Umbilical cord (tissue), 2 donors: ENCODE data around the gene ITPR2. TPM values are rescaled to one million over a fixed set of nuclear protein-coding genes. Genes with fewer than 3 reads are reported as not detected.
"Not testable (repeated sequence)": the region's sequence is repeated elsewhere in the genome, so short reads cannot be mapped to it uniquely, and the experiment has no call there.

ENCODE experiments used
- DNase-seq: peaks from one replicate; pipeline ENCODE4 v3.0.0-alpha.2; 2015; ENCODE audit warnings: low spot score
- total RNA-seq: library from RNA; depleted of rRNA; stranded (reverse); fragments of >200 nt; gene quantifications from one replicate; pipeline ENCODE4 v1.2.3, GENCODE V29; 2014; ENCODE audit warnings: low replicate concordance; ENCODE audit not compliant: insufficient read depth

Gene ITPR2
- total RNA-seq, 1 donor from 2014 or later, result 175 TPM

DNA sequence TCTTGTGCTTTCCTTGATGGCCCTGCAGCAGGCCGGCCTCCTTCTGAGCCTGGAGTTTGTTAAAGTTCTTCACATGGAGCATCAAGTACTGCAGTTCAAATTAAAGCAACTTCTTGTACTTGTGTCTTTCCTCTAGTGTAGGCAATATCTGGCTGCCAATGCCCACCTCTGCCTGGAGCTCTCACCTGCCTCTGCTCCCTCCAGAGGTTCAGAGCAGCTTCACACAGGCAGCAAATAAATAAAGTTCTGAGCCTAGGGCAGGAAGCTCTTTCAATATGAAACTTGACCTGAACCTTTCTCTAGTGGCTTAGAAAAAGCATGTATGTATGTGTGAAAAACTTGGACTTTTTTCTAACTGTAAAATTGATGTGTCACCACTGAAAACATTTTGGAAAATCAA, 65.9 kb downstream of the ITPR2 start:
- no peak for DNase-seq

DNA sequence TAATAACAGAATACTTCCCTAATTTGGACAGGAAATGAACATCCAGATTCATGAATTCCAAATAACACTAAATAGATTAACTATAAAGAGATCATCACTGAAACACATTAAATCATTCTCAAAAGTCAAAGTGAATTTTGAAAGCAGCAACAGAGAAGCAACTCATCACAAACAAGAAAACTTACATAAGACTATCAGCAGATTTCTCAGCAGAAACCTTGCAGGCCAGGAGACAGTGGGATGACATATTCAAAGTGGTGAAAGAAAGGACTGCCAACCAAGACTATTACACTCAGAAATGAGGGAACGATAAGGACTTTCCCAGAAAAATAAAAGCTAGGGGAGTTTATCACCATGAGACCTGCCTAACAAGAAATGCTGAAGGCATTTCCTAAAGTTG, 70.8 kb downstream of the ITPR2 start:
- no peak for DNase-seq

DNA sequence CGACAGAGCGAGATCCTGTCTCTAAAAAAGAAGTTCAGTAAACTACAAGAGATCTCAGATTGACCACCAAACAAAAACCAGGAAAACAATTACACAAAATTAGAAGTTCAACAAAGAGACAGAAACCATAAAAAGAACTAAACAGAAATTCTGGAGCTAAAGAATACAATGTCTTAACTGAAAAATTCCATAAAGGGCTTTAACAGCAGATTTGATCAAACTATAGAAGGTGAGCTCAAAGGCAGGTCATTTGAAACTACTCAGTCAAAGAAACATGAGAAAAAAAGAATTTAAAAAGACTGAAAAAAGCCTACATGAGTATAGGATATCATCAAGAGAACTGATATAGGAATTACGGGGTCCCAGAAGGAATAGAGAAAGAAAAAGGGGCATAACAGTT, 71.2 kb downstream of the ITPR2 start:
- no peak for DNase-seq

DNA sequence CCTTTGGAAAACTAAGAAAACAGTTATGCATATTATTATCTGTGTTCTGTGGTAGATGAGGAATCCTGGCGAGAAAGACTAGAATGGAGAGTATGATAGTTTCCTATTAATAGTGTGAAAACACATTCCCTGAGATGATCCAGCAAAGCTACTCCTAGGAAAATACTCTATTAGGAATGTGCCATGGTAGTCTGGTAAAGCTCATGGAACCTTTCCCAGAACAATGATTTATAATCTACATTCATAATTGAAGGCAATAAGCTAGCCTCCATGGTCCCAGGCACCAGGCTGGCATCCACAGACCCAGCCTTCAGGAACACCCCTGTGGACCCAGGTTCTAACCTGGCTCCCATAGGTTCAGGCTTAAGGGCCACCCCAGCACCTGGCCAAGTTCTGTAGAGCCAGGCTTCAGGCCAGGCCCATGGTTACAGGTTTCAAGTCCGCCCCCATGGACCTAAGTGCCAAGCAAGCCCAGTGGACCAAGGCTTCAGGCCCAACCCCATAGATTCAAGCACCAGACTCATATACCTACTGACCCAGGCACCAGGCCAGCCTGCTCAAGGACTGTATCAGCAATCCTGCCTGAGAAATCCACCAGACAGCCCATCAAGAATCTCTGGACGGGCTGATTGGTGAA, 72.2 kb downstream of the ITPR2 start:
- DNase-seq, result no peak

DNA sequence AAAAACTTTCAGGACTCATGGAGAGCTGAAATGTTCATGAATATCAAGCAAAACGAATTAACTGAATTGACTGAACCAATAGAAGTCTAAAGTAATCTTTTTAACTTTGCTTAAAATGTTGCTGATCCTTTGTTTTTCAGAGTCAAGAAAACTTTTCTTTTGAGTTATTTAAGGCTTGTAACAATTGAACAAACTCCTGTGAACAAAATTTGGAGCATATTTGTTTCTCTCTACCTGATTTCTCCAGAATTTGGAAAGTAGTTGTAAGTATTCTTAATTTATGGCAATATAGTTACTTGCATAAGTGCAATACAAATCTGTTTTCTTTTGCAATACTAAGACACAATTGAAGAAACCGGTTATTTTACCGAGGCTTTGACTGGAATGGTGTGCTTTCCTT, 77.6 kb downstream of the ITPR2 start:
- DNase-seq, result not testable (repeated sequence)

DNA sequence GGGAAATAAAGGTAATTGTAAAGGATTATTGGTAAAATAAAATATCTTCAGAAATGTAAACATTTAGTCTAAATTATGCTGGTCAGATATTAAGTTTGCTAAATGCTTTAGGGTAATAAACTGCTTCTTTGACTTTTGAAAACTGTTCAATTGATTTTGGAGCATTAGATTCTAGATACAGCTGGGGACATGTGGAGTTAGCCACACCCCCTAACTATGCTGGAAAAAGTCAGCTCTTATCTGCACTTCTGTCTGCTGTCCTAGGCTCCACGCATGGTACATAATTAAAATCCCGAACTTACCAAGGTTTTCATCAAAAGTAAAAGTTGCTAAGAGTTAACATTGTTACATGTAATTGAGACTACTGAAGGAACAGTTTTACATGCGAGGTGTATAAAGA, 78.8 kb downstream of the ITPR2 start:
- DNase-seq, result no peak

DNA sequence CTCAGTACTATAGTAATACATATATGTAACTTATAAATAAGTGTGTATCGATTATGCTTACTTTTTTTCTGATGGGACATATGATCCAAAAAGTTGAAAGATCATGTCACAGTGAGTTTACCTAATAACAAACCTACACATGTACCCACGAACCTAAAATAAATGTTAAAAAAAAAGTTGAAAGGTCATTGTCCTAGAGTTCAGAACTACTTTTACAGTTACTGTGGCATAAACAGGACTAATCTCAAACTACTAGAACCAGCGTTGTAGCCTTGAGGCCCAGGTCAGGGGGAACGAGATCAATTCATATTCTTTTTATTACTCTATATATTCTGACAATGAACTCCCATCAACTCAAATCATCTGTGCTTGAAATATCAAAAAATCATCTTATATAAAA, 81.8 kb downstream of the ITPR2 start:
- no peak for DNase-seq

DNA sequence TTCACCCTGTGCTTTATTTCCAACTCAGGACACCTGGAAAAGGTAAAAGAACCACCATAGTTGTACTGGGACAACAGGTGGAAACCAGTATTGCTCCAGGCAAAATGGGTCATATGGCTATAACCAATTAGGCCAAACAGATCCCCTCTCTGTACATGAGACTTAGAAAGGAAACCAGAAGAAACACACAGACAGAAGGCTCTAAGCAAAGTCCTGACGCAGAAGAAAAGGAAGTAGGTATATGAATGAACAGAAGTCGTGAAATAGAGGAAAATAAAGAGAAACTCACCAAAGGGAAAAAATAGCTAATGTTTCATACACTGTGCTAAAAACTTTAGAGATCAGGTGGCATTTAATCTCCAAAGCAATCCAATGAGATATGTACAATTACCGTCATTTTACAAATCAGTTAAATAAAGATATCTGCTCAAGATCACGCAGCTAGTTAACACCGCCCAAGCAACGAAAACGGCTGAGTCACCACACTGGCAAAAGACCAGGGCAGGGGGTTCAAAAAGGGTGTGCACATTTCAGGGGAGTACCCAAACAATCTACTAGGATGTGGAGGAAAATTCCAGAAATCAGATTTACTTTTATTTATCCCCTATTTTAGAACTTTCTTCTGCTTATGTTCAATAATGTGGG, 82.3 kb downstream of the ITPR2 start:
- DNase-seq, result no peak

DNA sequence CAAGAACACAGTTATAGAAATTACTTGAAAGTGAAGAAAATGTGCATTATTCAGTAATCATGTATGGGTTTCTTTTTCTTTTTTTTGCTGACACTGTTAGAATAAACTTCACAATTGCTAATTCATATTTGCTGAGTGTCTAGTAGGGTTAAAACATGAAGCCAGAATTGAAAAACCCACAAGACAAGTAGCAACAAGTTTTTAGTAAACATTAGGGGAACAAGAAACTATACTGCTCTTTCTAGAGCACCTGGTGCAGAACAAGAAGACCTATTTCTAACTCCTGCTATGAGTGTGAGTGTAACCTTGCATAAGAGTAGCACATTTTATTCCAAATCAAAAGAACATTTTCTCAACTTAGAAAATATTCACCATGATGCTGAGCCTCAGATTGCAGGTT, 83.2 kb downstream of the ITPR2 start:
- no peak for DNase-seq

DNA sequence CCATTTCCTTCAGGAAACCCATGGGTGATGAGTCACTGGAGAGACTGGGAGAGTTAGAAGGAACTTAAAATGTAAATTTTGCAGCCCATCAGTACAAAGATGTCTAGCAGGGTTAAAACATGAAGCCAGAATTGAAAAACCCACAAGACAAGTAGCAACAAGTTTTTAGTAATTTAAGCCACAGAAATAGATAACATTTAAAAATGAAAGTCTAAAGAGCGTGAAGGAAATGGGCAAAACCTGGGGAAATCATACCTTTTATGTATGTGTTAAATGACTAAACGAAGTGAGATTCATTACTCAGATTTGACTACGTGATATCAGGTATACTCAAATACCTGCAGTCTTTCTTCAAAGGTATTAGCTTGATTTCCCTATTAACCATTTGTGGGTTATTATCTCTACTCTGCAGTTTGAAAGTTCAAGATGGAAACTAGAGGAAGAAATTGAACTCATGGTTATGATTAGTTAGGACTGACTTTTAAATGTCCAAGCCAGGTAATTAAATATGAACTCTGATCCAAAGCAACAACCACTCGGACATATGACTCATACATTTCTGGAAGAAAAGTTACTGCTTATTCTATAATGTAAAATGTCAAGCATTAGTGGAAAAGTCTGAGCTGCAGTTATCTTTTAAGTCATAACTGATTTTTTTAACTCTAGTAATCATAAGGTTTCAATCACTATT, 84.1 kb downstream of the ITPR2 start:
- DNase-seq, result peak; percentile 38

DNA sequence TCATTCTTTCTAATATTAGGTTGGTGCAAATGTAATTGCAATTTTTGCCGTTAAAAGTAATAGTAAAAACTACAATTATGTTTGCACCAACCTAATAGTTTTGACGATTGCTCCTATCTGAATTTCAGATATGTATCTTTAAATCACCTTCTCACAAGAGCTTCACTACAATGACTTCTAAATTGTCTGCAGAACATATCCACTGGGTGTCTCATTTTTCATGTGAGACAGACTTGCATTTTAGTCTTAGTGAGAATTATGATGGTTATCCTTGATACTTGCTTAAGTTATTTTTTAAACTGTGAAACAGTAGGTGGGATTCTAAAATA, 84.6 kb downstream of the ITPR2 start:
- DNase-seq, result no peak

DNA sequence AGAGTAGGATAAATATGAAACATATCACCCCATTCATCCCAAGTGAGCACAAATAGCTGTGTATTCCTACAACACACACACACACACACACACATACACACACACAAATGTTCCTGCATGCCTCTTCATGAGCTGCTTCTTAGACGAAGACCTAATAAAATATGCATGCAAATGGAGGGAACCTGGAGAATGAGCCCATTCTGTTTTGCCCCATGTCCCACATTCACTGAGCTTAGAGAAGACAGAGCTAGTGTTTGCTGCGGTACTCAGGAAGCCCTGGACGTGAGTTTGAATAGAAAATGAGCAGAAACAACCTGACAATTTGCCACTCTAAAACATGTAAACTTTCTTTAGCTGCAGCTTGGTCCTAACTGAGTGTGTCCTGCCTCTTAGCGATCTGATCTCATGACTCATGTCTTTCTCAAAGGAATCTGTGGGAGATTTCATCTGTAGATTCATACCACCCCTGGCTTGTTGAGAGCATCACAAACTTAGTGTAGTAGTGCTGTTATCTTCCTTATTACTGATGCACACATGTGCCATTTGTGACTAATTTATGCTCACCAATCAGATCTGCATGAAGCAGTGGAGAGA, 86.8 kb downstream of the ITPR2 start:
- peak; percentile 73 for DNase-seq

DNA sequence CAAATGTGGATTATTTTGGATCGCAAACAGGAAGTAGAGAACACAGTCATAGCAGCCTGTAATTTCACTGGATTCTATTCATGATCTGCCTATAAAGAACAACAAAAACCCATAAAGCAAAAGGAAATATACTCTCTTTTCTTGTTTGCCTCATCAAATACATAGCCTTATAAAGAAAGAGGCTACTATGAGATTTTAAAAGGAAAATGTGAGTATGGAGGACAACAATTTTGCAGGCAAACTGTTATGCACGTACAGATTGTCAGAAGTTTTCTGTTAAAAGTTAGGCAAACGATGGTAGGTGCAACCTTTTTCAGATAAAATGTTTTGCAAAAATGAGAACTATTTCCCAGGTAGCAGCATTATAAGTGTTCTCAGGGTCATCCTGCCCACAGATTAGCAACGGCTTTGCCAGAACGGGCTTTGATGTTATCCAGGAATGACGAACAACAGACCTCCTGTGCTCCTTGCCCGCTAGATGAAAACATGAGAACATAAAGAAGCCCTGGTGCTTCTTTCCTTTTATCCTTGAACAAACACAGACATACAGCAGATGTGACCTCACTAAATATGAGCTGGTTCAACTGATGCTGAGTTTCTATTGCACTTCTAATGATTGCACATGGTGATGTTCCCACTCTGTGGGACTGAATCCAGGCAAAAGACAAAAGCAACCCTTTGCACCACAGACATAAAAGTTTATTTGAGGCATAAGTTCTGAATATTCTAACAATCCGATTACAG, 88.1 kb downstream of the ITPR2 start:
- DNase-seq, result peak; percentile 91

DNA sequence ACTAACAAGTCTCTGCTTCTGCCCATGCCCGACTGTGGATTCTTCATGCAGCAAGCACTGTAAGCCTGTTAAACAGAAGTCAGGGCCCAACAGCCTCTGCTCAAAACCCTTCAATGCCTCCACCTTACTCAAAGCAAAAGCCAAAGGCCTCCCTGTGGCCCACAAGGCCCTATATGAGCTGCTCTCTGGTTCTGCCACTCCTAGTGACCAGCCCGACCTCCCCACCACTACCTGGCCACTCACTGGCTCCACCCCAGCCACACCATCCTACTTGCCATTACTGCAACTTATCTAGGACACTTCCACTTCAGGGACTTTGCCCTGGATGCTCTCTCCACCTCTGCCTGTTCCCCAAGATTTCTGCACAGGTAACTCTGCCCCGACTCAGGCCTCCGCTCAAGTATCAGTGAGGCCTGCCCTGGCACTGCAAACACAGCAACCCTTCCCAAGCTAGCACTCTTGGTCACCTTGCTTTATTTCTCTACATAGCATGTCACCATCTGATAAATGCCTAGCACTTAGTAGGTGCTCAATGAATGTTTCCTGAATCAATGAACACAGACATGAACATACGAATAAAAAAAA, 88.9 kb downstream of the ITPR2 start:
- no peak for DNase-seq

DNA sequence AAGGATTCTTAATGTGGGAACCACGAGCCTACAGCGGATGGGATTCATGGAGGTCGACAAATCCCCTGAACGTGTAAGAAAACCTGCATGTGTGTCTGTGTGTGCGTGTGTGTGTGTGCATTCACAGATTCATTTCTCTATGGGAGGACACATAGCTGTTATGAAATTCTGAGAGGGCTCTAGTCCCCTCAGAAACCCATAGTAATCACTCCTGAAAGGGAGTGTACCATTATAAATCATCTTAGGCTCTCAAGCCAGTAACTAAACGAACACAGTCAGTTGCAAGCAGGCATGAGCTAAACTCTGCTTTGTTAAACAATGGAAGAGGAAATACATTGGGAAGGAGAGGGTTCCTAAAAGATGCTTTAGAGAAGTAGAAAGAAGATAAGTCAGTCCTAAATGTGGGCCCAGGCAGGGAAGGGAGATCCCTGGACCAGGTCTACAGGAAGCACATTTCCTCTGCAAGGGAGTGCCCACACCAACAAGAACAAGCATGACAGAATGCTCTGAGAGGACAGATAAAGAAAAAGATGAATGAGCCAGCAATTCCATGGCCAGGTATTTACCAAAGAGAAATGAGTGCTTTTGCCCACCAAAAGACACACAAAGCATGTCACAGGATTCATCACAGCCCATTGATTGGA, 91.3 kb downstream of the ITPR2 start:
- DNase-seq, result peak; percentile 19

DNA sequence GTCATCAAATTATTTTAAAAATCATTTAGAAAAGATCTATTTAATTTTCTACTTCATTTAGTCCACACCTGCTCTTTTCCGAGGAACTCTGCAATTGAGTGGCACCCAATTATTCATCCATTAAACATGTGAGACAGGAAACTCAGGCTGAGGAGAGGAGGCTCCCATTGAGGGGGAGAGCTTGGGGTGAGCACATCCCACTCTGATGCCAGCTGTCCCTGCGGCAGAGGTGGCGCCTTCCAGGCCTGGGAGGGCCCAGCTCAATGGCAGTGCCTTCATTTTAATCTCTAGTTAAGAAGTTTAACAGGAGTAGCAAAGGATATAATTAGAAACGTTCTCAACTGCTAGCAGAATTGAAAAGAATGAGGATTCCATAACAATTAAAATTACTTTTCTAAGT, 92.0 kb downstream of the ITPR2 start:
- DNase-seq, result no peak

DNA sequence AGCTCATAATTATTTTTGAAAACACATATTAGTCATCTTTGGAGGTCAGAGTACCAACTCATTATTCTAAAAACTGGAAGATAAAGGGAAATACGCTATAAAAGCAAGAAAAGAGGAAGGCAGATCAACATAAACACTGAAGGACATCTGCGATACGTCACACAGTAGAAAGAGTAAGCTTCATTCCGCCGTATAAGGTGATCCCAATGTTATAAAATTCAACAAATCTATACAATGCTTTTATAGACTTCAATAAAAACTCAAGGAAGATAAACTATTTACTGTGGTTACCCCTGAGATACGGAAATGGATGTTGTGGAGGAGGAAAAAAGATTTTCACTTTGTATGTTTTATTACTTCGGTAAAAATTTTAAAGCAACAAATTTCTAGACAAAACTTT, 92.6 kb downstream of the ITPR2 start:
- no peak for DNase-seq

DNA sequence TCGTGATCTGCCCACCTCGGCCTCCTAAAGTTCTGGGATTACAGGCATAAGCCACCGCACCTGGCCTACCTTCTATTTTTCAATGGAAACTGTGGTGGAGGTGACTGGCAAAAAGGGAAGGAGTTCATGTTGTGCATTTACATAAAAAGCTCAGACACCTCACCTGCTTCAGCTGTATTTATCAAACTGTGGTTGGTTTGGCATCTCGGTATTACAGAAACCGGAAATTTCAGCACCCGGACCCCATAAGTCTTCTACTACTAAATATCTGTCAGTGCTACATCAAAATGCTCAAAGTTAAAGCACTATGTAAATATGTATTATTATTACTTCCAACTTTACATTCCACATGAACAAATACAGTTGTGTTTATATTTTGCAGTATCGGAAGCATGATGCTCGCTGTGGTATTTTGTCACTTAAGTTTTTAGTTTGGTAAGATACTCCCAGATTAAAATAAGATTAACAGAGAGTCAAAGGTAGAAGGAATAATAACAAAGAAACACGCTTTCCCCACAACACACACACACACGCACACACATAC, 95.4 kb downstream of the ITPR2 start:
- DNase-seq, result no peak

DNA sequence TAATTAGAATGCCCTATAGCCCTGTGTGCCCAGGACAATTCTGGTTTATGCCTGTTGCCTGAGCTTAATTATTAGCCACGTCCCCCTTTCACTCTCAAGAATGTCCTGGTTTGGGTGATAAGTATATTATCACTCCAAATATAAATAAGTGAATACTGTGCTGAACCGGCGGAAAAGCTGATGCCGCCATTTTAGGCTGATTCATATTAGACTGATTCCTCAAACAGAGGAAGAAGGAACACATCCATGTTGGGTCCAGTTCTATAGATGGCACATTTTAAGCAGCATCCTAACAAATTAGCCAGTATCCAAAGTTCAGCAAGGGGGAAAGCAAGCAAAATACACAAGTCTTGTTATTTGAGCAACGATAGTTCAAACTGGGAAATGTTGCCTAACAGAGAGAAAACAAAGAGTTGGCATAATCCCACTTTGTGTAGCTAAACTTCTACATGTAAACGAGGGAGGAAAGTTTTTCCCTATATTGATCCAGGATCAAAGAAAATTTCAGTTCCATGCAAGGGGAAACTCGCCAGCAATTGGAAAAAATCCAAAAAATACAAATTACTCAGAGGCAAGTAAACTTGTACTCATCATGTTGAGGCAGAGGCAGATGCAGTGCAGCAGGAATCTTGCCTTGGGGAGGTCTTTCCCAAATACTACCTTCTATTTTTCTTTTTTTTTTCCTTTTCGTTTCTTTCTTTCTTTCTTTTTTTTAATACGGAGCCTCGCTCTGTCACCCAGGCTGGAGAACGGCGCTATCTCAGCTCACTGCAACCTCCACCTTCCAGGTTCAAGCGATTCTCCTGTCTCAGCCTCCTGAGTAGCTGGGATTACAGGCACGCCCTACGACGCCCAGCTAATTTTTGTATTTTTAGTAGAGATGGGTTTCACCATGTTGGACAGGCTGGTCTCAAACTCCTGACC, 96.2 kb downstream of the ITPR2 start:
- DNase-seq, result no peak

DNA sequence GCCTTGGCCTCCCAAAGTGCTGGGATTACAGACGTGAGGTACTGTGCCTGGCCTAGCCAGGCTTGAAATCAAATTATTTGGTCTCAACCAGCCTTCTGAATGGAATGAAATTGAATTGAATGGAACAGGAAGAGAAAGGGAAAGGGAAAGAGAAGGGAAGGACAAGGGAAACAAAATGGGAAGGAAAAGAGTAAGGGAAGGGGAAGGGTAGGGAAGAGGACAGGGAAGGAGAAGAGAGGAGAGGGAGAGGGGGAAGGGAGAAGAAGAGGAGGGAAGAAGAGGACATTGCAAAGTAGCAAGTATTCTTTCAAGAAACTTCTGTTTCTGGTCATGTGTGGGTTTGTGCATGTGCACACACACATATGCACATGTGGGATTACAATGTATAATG, 97.8 kb downstream of the ITPR2 start:
- DNase-seq, result no peak
